ENCODE results near the gene PCBP3.

The PCBP3 gene

GRCh38 chr21:45981151-45982091 lies 337.9 kb downstream of the PCBP3 start, which contains the start of gene COL6A1:
Gene COL6A1 (plus strand): TSS chr21:45981770. CDS start chr21:45981851, 81 bp downstream.
- TF ChIP-seq EZH2phosphoT487 (IDR thresholded peaks at IDR 0.05; ENCODE audit: low read length) (no peak), CTCF (IDR thresholded peaks at IDR 0.05; ENCODE audit: low read length) (no peak), EZH2 (optimal IDR thresholded peaks at IDR 0.05; ENCODE audit: low read depth, low read length) (no peak)
- H3K9me3 ChIP-seq (replicated peaks; ENCODE audit: insufficient read depth, low read length): no peaks in the 10 kb centered on the region
- no peaks in the 10 kb centered on the region for H4K20me1 ChIP-seq (ENCODE audit: insufficient read depth, low read length)
- H3K36me3 ChIP-seq (replicated peaks; ENCODE audit: insufficient read depth, low read length): no peaks in the 10 kb centered on the region
- peaks cover 69% of the 10 kb centered on the region for H3K27me3 ChIP-seq (replicated peaks; ENCODE audit: insufficient read depth, low read length)
- DNase-seq: peak; percentile 41
- no peaks in the 10 kb centered on the region for H3K4me1 ChIP-seq (ENCODE audit: low read length)
- H2AFZ ChIP-seq (ENCODE audit: low read length): peak within 1 kb of the TSS; percentile 42
- no peaks in the 10 kb centered on the region for H3K79me2 ChIP-seq (ENCODE audit: low read length)
- H3K4me3 ChIP-seq (ENCODE audit: low read length): peak within 1 kb of the TSS; percentile 51
- no peak within 1 kb of the TSS for H3K27ac ChIP-seq (ENCODE audit: low read length)
- peak within 1 kb of the TSS; percentile 78 for H3K4me2 ChIP-seq (ENCODE audit: low read depth, low read length)
- H3F3A ChIP-seq (ENCODE audit: insufficient read depth, low read length): 0 out of 2 replicates have a peak, but pooled peaks cover 5% of the 10 kb centered on the region
- no peaks in the 10 kb centered on the region for H3K9me2 ChIP-seq (replicated peaks; ENCODE audit: insufficient read depth, low read length)
- no peak within 1 kb of the TSS; the same call in 1 of the 2 replicates for H3K9ac ChIP-seq (ENCODE audit: low read length)

- no peak for DNase-seq
These were observed 338.7 kb downstream of the PCBP3 start for GRCh38 chr21:45982092-45982757.

More at GRCh38 chr21:45982092-45982757, 338.7 kb downstream of the PCBP3 start:
- no peaks in the 10 kb centered on the region for H3K9me2 ChIP-seq (replicated peaks; ENCODE audit: insufficient read depth, low read length)
- 0 out of 2 replicates have a peak, but pooled peaks cover 5% of the 10 kb centered on the region for H3F3A ChIP-seq (ENCODE audit: insufficient read depth, low read length)
- H3K27ac ChIP-seq (ENCODE audit: low read length): no peak overlapping the region
- no peaks in the 10 kb centered on the region for H3K9me3 ChIP-seq (replicated peaks; ENCODE audit: insufficient read depth, low read length)
- no peaks in the 10 kb centered on the region for H3K79me2 ChIP-seq (ENCODE audit: low read length)
- no peak overlapping the region for H3K9ac ChIP-seq (ENCODE audit: low read length)
- no peaks in the 10 kb centered on the region for H4K20me1 ChIP-seq (ENCODE audit: insufficient read depth, low read length)
- peaks cover 73% of the 10 kb centered on the region for H3K27me3 ChIP-seq (replicated peaks; ENCODE audit: insufficient read depth, low read length)
- H3K4me2 ChIP-seq (ENCODE audit: low read depth, low read length): peak overlapping the region; percentile 28; the same call in 1 of the 2 replicates
- no peaks in the 10 kb centered on the region for H3K4me1 ChIP-seq (ENCODE audit: low read length)
- TF ChIP-seq CTCF (IDR thresholded peaks at IDR 0.05; ENCODE audit: low read length) (no peak), EZH2 (optimal IDR thresholded peaks at IDR 0.05; ENCODE audit: low read depth, low read length) (no peak), EZH2phosphoT487 (IDR thresholded peaks at IDR 0.05; ENCODE audit: low read length) (no peak)
- H3K36me3 ChIP-seq (replicated peaks; ENCODE audit: insufficient read depth, low read length): no peaks in the 10 kb centered on the region
- H2AFZ ChIP-seq (ENCODE audit: low read length): no peak overlapping the region
- H3K4me3 ChIP-seq (ENCODE audit: low read length): no peak overlapping the region

Measured in MM.1S (cell line).